ENCODE measurements around the gene CCDC40. TPM values are rescaled to one million over a fixed set of nuclear protein-coding genes. Genes with fewer than 3 reads are reported as not detected.

CCDC40 gene
- total RNA-seq, 2 experiments from 2014 or later, result not detected

DNA sequence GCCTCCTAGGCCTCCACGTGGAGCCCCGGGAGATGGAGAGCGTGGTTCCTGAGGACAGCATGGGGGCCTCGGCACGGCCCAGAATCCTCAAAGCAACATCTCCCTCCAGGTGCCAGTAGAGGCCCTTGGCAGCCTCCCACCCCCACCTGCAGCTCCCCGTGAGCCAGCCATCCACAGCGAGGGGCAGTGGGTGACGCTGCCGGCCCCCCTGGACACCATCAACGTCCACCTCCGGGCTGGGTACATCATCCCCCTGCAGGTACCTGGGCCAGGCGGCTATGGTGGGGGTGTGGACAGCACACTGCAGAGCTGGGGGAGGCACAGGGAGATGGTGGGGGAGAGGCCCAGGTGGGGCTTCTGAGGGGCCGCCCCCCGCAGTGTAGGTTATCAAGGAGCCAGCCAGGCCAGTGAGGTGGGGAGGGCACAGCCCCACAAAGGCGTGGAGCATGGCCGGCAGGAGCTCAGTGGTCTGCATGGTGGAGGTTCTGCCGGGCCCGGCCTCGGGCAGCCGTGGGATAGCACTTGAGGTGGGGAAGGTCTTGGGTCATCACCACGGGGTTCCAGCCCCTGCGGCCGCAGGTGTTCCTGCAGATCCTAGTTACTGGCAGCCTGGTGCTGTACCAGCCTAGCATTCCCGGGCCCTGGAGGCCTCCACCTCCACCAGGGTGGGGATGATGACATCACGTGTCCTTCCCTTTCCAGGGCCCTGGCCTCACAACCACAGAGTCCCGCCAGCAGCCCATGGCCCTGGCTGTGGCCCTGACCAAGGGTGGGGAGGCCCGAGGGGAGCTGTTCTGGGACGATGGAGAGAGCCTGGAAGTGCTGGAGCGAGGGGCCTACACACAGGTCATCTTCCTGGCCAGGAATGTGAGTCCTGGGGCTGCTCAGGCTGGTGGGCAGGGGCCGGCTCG, 81.3 kb downstream of the CCDC40 start:
- ChIA-PET CTCF (ENCODE audit: unreplicated experiment) (no interaction called here), POLR2A (no interaction called here)
- H3K79me2 ChIP-seq (ENCODE audit: insufficient read depth, low read depth, low read length), result no peaks in the 10 kb centered on the region
- no peaks in the 10 kb centered on the region for H4K20me1 ChIP-seq (ENCODE audit: insufficient read depth, low read length)
- intact Hi-C loops (cut with micrococcal nuclease; ENCODE audit: unreplicated experiment), result no loop called here
- no peak for TF ChIP-seq EZH2phosphoT487 (IDR thresholded peaks at IDR 0.05; ENCODE audit: borderline replicate concordance, low read depth, low read length)
- TF ChIP-seq, protein P1, sequence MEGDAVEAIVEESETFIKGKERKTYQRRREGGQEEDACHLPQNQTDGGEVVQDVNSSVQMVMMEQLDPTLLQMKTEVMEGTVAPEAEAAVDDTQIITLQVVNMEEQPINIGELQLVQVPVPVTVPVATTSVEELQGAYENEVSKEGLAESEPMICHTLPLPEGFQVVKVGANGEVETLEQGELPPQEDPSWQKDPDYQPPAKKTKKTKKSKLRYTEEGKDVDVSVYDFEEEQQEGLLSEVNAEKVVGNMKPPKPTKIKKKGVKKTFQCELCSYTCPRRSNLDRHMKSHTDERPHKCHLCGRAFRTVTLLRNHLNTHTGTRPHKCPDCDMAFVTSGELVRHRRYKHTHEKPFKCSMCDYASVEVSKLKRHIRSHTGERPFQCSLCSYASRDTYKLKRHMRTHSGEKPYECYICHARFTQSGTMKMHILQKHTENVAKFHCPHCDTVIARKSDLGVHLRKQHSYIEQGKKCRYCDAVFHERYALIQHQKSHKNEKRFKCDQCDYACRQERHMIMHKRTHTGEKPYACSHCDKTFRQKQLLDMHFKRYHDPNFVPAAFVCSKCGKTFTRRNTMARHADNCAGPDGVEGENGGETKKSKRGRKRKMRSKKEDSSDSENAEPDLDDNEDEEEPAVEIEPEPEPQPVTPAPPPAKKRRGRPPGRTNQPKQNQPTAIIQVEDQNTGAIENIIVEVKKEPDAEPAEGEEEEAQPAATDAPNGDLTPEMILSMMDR (conservative IDR thresholded peaks at IDR 0.05; ENCODE audit: low read length), result no peak
- peaks cover 3% of the 10 kb centered on the region for H3K4me1 ChIP-seq (ENCODE audit: insufficient read depth, low read length, poor library complexity, severe bottlenecking)
- H3K4me2 ChIP-seq (ENCODE audit: low read length), result no peak overlapping the region
- H3K9me3 ChIP-seq (ENCODE audit: low read length), result no peaks in the 10 kb centered on the region
- no peaks in the 10 kb centered on the region for H3K36me3 ChIP-seq (ENCODE audit: insufficient read depth, low read length)
- H3K27ac ChIP-seq (ENCODE audit: low read depth, low read length, poor library complexity, severe bottlenecking), result no peak overlapping the region
- H3K4me3 ChIP-seq (ENCODE audit: low read depth, low read length, poor library complexity, severe bottlenecking), result no peak overlapping the region
- H2AFZ ChIP-seq (ENCODE audit: low read length), result no peak overlapping the region
- no peaks in the 10 kb centered on the region for H3K9me2 ChIP-seq (ENCODE audit: insufficient read depth, low read length)
- DNase-seq (ENCODE audit: low spot score), result no peak
- no TSS peak for BruUV-seq (replicated peaks)

DNA sequence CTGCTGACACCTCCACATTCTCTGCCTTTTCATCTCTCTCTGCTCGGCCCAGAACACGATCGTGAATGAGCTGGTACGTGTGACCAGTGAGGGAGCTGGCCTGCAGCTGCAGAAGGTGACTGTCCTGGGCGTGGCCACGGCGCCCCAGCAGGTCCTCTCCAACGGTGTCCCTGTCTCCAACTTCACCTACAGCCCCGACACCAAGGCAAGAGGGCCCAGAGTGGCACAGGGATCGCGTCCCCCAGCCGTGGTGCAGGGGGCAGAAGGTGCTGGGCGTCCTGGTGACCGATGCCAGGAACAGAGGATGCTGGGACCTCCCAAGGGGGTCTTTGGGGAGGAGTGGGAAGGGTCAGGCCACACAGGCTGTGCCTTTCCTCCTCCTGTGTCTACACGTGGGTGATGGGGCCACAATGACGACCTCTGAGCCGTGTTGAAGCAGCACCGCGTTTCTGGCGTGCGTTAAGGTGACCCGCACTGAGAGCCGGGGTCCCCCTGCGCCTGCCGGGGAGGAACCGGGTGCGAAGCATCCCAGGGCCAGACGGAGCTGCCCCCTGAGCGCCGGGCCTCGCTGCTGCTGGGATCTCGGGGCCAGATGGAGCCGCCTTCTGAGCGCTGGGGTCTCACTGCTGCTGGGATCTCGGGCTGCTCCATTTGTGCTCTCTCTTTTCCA, 82.3 kb downstream of the CCDC40 start:
- Histone ChIP-seq H3K4me2 (ENCODE audit: low read length) (no peak overlapping the region), H4K20me1 (ENCODE audit: insufficient read depth, low read length) (no peaks in the 10 kb centered on the region), H3K9me2 (ENCODE audit: insufficient read depth, low read length) (no peaks in the 10 kb centered on the region), H3K79me2 (ENCODE audit: insufficient read depth, low read depth, low read length) (no peaks in the 10 kb centered on the region), H3K4me1 (ENCODE audit: insufficient read depth, low read length, poor library complexity, severe bottlenecking) (no peaks in the 10 kb centered on the region), H3K9me3 (ENCODE audit: low read length) (no peaks in the 10 kb centered on the region), H2AFZ (ENCODE audit: low read length) (no peak overlapping the region), H3K27ac (ENCODE audit: low read depth, low read length, poor library complexity, severe bottlenecking) (no peak overlapping the region), H3K36me3 (ENCODE audit: insufficient read depth, low read length) (no peaks in the 10 kb centered on the region), H3K4me3 (ENCODE audit: low read depth, low read length, poor library complexity, severe bottlenecking) (no peak overlapping the region)
- CTCF ChIA-PET (ENCODE audit: unreplicated experiment), result no interaction called here
- TF ChIP-seq, protein P1 (conservative IDR thresholded peaks at IDR 0.05; ENCODE audit: low read length), result no peak
- TF ChIP-seq EZH2phosphoT487 (IDR thresholded peaks at IDR 0.05; ENCODE audit: borderline replicate concordance, low read depth, low read length), result no peak
- intact Hi-C loops (cut with micrococcal nuclease; ENCODE audit: unreplicated experiment), result no loop called here
- POLR2A ChIA-PET, result no interaction called here
- no peak for DNase-seq (ENCODE audit: low spot score)
- BruUV-seq (replicated peaks), result no TSS peak
